Measurements from ENCODE around the gene SWSAP1.

SWSAP1 gene

GRCh38 chr19:11373885-11374432 is 507 bp upstream of the SWSAP1 start:
- no peak for TF ChIP-seq FOXP2 (optimal IDR thresholded peaks at IDR 0.05; ENCODE audit: borderline replicate concordance, extremely low read depth, extremely low read length, insufficient read depth)
- TF ChIP-seq POLR2AphosphoS5 (IDR thresholded peaks at IDR 0.05; ENCODE audit: low read depth, low read length) = no peak
- no peak for TF ChIP-seq REST (IDR thresholded peaks at IDR 0.05; ENCODE audit: insufficient read depth in 1 of 2, low read depth in 2 of 2, low read length in 2 of 2)
- no peak for TF ChIP-seq TAF1 (IDR thresholded peaks at IDR 0.05; ENCODE audit: borderline replicate concordance, insufficient read depth, low read length)
- no peak for TF ChIP-seq SIN3A (IDR thresholded peaks at IDR 0.05; ENCODE audit: borderline replicate concordance, insufficient read depth, low read length)

- 0 out of 4 replicates have a peak, but pooled peaks of 1 of the 2 experiments have one; percentile 42 for TF ChIP-seq REST (IDR thresholded peaks at IDR 0.05; ENCODE audit: insufficient read depth in 1 of 2, low read depth in 2 of 2, low read length in 2 of 2)
- no peak for TF ChIP-seq FOXP2 (optimal IDR thresholded peaks at IDR 0.05; ENCODE audit: borderline replicate concordance, extremely low read depth, extremely low read length, insufficient read depth)
- peak; percentile 80; the same call in 1 of the 2 replicates for TF ChIP-seq TAF1 (IDR thresholded peaks at IDR 0.05; ENCODE audit: borderline replicate concordance, insufficient read depth, low read length)
- TF ChIP-seq POLR2AphosphoS5 (IDR thresholded peaks at IDR 0.05; ENCODE audit: low read depth, low read length) = peak; percentile 94
- no peak for TF ChIP-seq SIN3A (IDR thresholded peaks at IDR 0.05; ENCODE audit: borderline replicate concordance, insufficient read depth, low read length)
Observed at GRCh38 chr19:11375143-11375948, 880 bp downstream of the SWSAP1 start.

GRCh38 chr19:11377237-11377636 is 2.8 kb downstream of the SWSAP1 start:
- TF ChIP-seq TAF1 (IDR thresholded peaks at IDR 0.05; ENCODE audit: borderline replicate concordance, insufficient read depth, low read length) (no peak), FOXP2 (optimal IDR thresholded peaks at IDR 0.05; ENCODE audit: borderline replicate concordance, extremely low read depth, extremely low read length, insufficient read depth) (no peak), REST (IDR thresholded peaks at IDR 0.05; ENCODE audit: insufficient read depth in 1 of 2, low read depth in 2 of 2, low read length in 2 of 2) (no peak), SIN3A (IDR thresholded peaks at IDR 0.05; ENCODE audit: borderline replicate concordance, insufficient read depth, low read length) (no peak), POLR2AphosphoS5 (IDR thresholded peaks at IDR 0.05; ENCODE audit: low read depth, low read length) (no peak; the same call in 1 of the 2 replicates)

GRCh38 chr19:11377756-11378155 is 3.3 kb downstream of the SWSAP1 start:
- no peak for TF ChIP-seq FOXP2 (optimal IDR thresholded peaks at IDR 0.05; ENCODE audit: borderline replicate concordance, extremely low read depth, extremely low read length, insufficient read depth)
- no peak for TF ChIP-seq SIN3A (IDR thresholded peaks at IDR 0.05; ENCODE audit: borderline replicate concordance, insufficient read depth, low read length)
- no peak for TF ChIP-seq POLR2AphosphoS5 (IDR thresholded peaks at IDR 0.05; ENCODE audit: low read depth, low read length)
- no peak for TF ChIP-seq TAF1 (IDR thresholded peaks at IDR 0.05; ENCODE audit: borderline replicate concordance, insufficient read depth, low read length)
- TF ChIP-seq REST (IDR thresholded peaks at IDR 0.05; ENCODE audit: insufficient read depth in 1 of 2, low read depth in 2 of 2, low read length in 2 of 2) = no peak

All from PFSK-1 (cell line).